ENCODE results near the gene DNAH17. TPM values are rescaled to one million over a fixed set of nuclear protein-coding genes. Genes with fewer than 3 reads are reported as not detected.
"Not testable (repeated sequence)": the region's sequence is repeated elsewhere in the genome, so short reads cannot be mapped to it uniquely, and the experiment has no call there.

The DNAH17 gene
- total and polyA plus RNA-seq, 2 of the 8 experiments (the other 6 are each of a cell fraction or from before 2014, with no cell fraction given): 0.14 to 0.67 TPM

GRCh38 chr17:78466109-78466785 lies 110.9 kb downstream of the DNAH17 start:
- POLR2A ChIA-PET (ENCODE audit: partially characterized antibody): interaction anchor here (0.6 kb wide), 1 partner anchor 214 kb away, joined by 3 read pairs; no protein-coding TSS in a partner anchor

More at GRCh38 chr17:78466109-78466785, 110.9 kb downstream of the DNAH17 start:
- H3K23me2 ChIP-seq (ENCODE audit: low read depth, low read length); H3K36me3 ChIP-seq (ENCODE audit: control insufficient read depth in 2 of 4, insufficient read depth in 4 of 4, low read length in 3 of 4); DNase-seq (ENCODE audit: low read depth in 1 of 2, low spot score in 2 of 2); H3K4me3 ChIP-seq (ENCODE audit: extremely low read depth in 1 of 4, insufficient read depth in 2 of 4, low read depth in 3 of 4, low read length in 4 of 4); H2BK5ac ChIP-seq (ENCODE audit: low read depth, low read length); H3K14ac ChIP-seq (ENCODE audit: insufficient read length); H3K9me3 ChIP-seq (ENCODE audit: insufficient read depth in 2 of 2, low read depth in 1 of 2, low read length in 1 of 2); H3K18ac ChIP-seq (ENCODE audit: extremely low read depth, low read length); H3K23ac ChIP-seq (ENCODE audit: insufficient read length); H2AFZ ChIP-seq (ENCODE audit: low read length); H2BK12ac ChIP-seq (ENCODE audit: low read depth, low read length); H4K91ac ChIP-seq (replicated peaks; ENCODE audit: insufficient read length, low read length); H3K4me1 ChIP-seq (replicated peaks in 1 of 4; ENCODE audit: control insufficient read depth in 3 of 4, insufficient read depth in 4 of 4, low read length in 3 of 4); H2BK120ac ChIP-seq (replicated peaks; ENCODE audit: low read depth, low read length); H2AK5ac ChIP-seq (ENCODE audit: low read depth, low read length); H3K4me2 ChIP-seq (ENCODE audit: insufficient read depth in 1 of 2, low read depth in 2 of 2, low read length in 2 of 2); H2BK20ac ChIP-seq (ENCODE audit: low read length); H3K27me3 ChIP-seq (replicated peaks in 1 of 4; ENCODE audit: control insufficient read depth in 3 of 4, extremely low read depth in 1 of 4, insufficient read depth in 3 of 4, low read length in 3 of 4); H2BK15ac ChIP-seq (ENCODE audit: low read length); CTCF ChIA-PET (ENCODE audit: partially characterized antibody); H4K8ac ChIP-seq (ENCODE audit: extremely low read depth, insufficient read depth, low read length); H4K20me1 ChIP-seq (replicated peaks in 1 of 2; ENCODE audit: control insufficient read depth in 1 of 2, insufficient read depth in 2 of 2, low read length in 2 of 2); H3K4ac ChIP-seq (replicated peaks; ENCODE audit: insufficient read length, low read depth, low read length); H3K27ac ChIP-seq (ENCODE audit: low read depth, low read length); FAIRE-seq; H3K79me2 ChIP-seq (ENCODE audit: control insufficient read depth in 1 of 2, insufficient read depth in 2 of 2, low read length in 2 of 2); H3K56ac ChIP-seq (replicated peaks; ENCODE audit: insufficient read length, low read depth, low read length); H3K79me1 ChIP-seq (ENCODE audit: low read depth, low read length); H4K5ac ChIP-seq (ENCODE audit: insufficient read length, low read depth, low read length); H3K9ac ChIP-seq (replicated peaks in 1 of 4; ENCODE audit: extremely low read depth in 1 of 4, low read depth in 3 of 4, low read length in 3 of 4): not testable (repeated sequence)
- 91% methylated on average over 18 of the region's 19 CpGs; no CpG with 5 or more reads in 1 of the 2 experiments for WGBS, 2 experiments (ENCODE audit: extremely low coverage in 1 of 2, insufficient coverage in 1 of 2, insufficient read length in 1 of 2, insufficient replicate concordance in 2 of 2, low coverage in 1 of 2, low lambda C conversion rate in 2 of 2, missing lambda C conversion rate in 1 of 2)
